Gastrocnemius medialis (tissue), 4 donors: ENCODE data around the gene SPSB4. TPM values are rescaled to one million over a fixed set of nuclear protein-coding genes. Genes with fewer than 3 reads are reported as not detected.

Experiments used
- ATAC-seq, 2 donors: fragments of 150-250 bp; one replicate each; pipeline ENCODE4 v1.9.1; 2016
- DNase-seq, 2 donors: peaks; one replicate each; pipeline ENCODE4 v3.0.0-alpha.2; 2019
- H3K27ac ChIP-seq, 4 donors: fragments of 200-600 bp; sonication (generic); 1 replicate in 1 of 4; 2 replicates in 3 of 4; pipeline ENCODE4 v1.5.1; 2016 to 2018; ENCODE audit warnings: mild to moderate bottlenecking in 2 of 4, moderate library complexity in 1 of 4
- H3K27me3 ChIP-seq, 3 donors: fragments of 200-600 bp; sonication (generic) in 2 of 3; 1 replicate in 1 of 3; 2 replicates in 2 of 3; pipeline versions ENCODE4 v1.5.1 to v1.6.0; 2016 to 2019; ENCODE audit warnings: mild to moderate bottlenecking in 1 of 3, moderate library complexity in 1 of 3
- H3K36me3 ChIP-seq, 2 donors: fragments of 200-600 bp; sonication (generic) in 1 of 2; one replicate each; pipeline ENCODE4 v1.5.1; 2017 to 2018
- H3K4me1 ChIP-seq, 2 donors: fragments of 200-600 bp; sonication (generic) in 1 of 2; one replicate each; pipeline ENCODE4 v1.5.1; 2016 to 2017; ENCODE audit warnings: mild to moderate bottlenecking in 2 of 2
- H3K4me3 ChIP-seq, 4 donors: fragments of 200-600 bp; sonication (generic) in 3 of 4; 1 replicate in 1 of 4; 2 replicates in 3 of 4; pipeline ENCODE4 v1.5.1; 2016 to 2019; ENCODE audit warnings: mild to moderate bottlenecking in 2 of 4
- H3K9me3 ChIP-seq, 3 donors: fragments of 200-600 bp; sonication (generic) in 2 of 3; 1 replicate in 1 of 3; 2 replicates in 2 of 3; pipeline ENCODE4 v1.5.1; 2016 to 2019
- CTCF ChIP-seq, 5 experiments: fragments of 450-650 bp in 3 of 5; fragments of 200-600 bp in 2 of 5; sonication (generic) in 2 of 5; IDR thresholded peaks in 4 of 5; conservative IDR thresholded peaks in 1 of 5; 1 replicate in 4 of 5; 2 replicates in 1 of 5; pipeline ENCODE4 v1.5.1; 2016 to 2019; ENCODE audit warnings: antibody characterized with exemption in 5 of 5, mild to moderate bottlenecking in 3 of 5, moderate library complexity in 3 of 5
- POLR2A ChIP-seq, 2 donors: fragments of 450-650 bp; IDR thresholded peaks; one replicate each; pipeline ENCODE4 v1.6.1; 2017; ENCODE audit warnings: antibody characterized with exemption in 2 of 2, mild to moderate bottlenecking in 2 of 2, moderate library complexity in 2 of 2
- in situ Hi-C, 4 donors: fragments of 200-750 bp; cut with MboI; loops; one replicate each; pipeline versions ENCODE4 v1.15.0 to v1.8.0; 2017; ENCODE audit warnings: low sequenced_read_pairs in 4 of 4
- intact Hi-C: fragments of 100-400 bp; cut with DNase I; formaldehyde crosslinking; loops from one replicate; pipeline ENCODE4 v1.15.1; 2023; ENCODE audit warnings: low total_unique reads
- total RNA-seq, 4 donors: library from RNA; depleted of rRNA; stranded (reverse); fragments of >200 nt; gene quantifications; one replicate each; pipeline versions ENCODE4 v1.1.0 to v1.2.3, GENCODE V29; 2016

SPSB4 gene
- total RNA-seq, 4 donors from 2014 or later, result 0.35 to 0.81 TPM; not detected in 2

- Histone ChIP-seq H3K9me3 (no peaks in the 10 kb centered on the region), H3K4me1 (no peaks in the 10 kb centered on the region), H3K4me3 (no peak overlapping the region), H3K27ac (no peak overlapping the region), H3K36me3 (no peaks in the 10 kb centered on the region), H3K27me3 (no peaks in the 10 kb centered on the region)
- intact Hi-C loops, result no loop called here
- in situ Hi-C loops, result no loop called here
- ATAC-seq (no peak), DNase-seq (no peak)
- TF ChIP-seq CTCF (IDR thresholded peaks at IDR 0.05 in 4 of 5, conservative IDR thresholded peaks at IDR 0.05 in 1 of 5) (no peak), POLR2A (IDR thresholded peaks at IDR 0.05) (no peak)
These were observed 30.9 kb upstream of the SPSB4 start for GRCh38 chr3:141020143-141020830.

GRCh38 chr3:141021261-141021660 lies 29.9 kb upstream of the SPSB4 start:
- intact Hi-C loops, result no loop called here
- TF ChIP-seq POLR2A (IDR thresholded peaks at IDR 0.05), result no peak
- TF ChIP-seq CTCF (IDR thresholded peaks at IDR 0.05 in 4 of 5, conservative IDR thresholded peaks at IDR 0.05 in 1 of 5), result no peak
- in situ Hi-C loops, result no loop called here
- H3K27ac ChIP-seq, result no peak overlapping the region
- H3K4me1 ChIP-seq, result no peaks in the 10 kb centered on the region
- no peaks in the 10 kb centered on the region for H3K36me3 ChIP-seq
- no peak overlapping the region for H3K4me3 ChIP-seq
- no peaks in the 10 kb centered on the region for H3K9me3 ChIP-seq
- ATAC-seq (no peak), DNase-seq (no peak)
- no peaks in the 10 kb centered on the region for H3K27me3 ChIP-seq

GRCh38 chr3:141030296-141030695 lies 20.9 kb upstream of the SPSB4 start:
- Histone ChIP-seq H3K9me3 (no peaks in the 10 kb centered on the region), H3K4me1 (no peaks in the 10 kb centered on the region), H3K27me3 (no peaks in the 10 kb centered on the region), H3K27ac (no peak overlapping the region), H3K4me3 (no peak overlapping the region), H3K36me3 (no peaks in the 10 kb centered on the region)
- in situ Hi-C loops (no loop called here), intact Hi-C loops (no loop called here)
- ATAC-seq (no peak), DNase-seq (no peak)
- no peak for TF ChIP-seq CTCF (IDR thresholded peaks at IDR 0.05 in 4 of 5, conservative IDR thresholded peaks at IDR 0.05 in 1 of 5)
- TF ChIP-seq POLR2A (IDR thresholded peaks at IDR 0.05), result no peak

- Histone ChIP-seq H3K9me3 (no peaks in the 10 kb centered on the region), H3K4me1 (no peaks in the 10 kb centered on the region), H3K36me3 (no peaks in the 10 kb centered on the region), H3K27me3 (no peaks in the 10 kb centered on the region), H3K4me3 (no peak overlapping the region), H3K27ac (no peak overlapping the region)
- ATAC-seq (no peak), DNase-seq (no peak)
- intact Hi-C loops, result no loop called here
- TF ChIP-seq CTCF (IDR thresholded peaks at IDR 0.05 in 4 of 5, conservative IDR thresholded peaks at IDR 0.05 in 1 of 5) (no peak), POLR2A (IDR thresholded peaks at IDR 0.05) (no peak)
- in situ Hi-C loops, result no loop called here
These were observed 11.6 kb upstream of the SPSB4 start for GRCh38 chr3:141039589-141039988.
